HS-5 (cell line): ENCODE measurements around the gene TRAM2.

Experiments
- DNase-seq: peaks from one replicate; pipeline ENCODE4 v3.0.0-alpha.2; 2012; ENCODE audit warnings: low read depth

Gene TRAM2

GRCh38 chr6:52509281-52510212, 67.3 kb downstream of the TRAM2 start:
- DNase-seq: no peak

GRCh38 chr6:52508261-52508739, 68.6 kb downstream of the TRAM2 start:
- DNase-seq: no peak

GRCh38 chr6:52507557-52508260, 69.2 kb downstream of the TRAM2 start:
- DNase-seq: peak; percentile 76

GRCh38 chr6:52506476-52506875, 70.4 kb downstream of the TRAM2 start:
- no peak for DNase-seq

GRCh38 chr6:52505726-52506409, 71.0 kb downstream of the TRAM2 start:
- no peak for DNase-seq

GRCh38 chr6:52504782-52505136, 72.1 kb downstream of the TRAM2 start:
- no peak for DNase-seq

GRCh38 chr6:52503851-52504781, 72.7 kb downstream of the TRAM2 start:
- no peak for DNase-seq

GRCh38 chr6:52503323-52503747, 73.5 kb downstream of the TRAM2 start:
- DNase-seq: no peak

GRCh38 chr6:52502306-52503029, 74.4 kb downstream of the TRAM2 start:
- no peak for DNase-seq

- no peak for DNase-seq
These were observed 76.4 kb downstream of the TRAM2 start for GRCh38 chr6:52500238-52501129.

GRCh38 chr6:52499681-52500236, 77.1 kb downstream of the TRAM2 start:
- no peak for DNase-seq

- no peak for DNase-seq
These were observed 77.8 kb downstream of the TRAM2 start for GRCh38 chr6:52499026-52499425.

GRCh38 chr6:52498538-52499017, 78.3 kb downstream of the TRAM2 start:
- DNase-seq: no peak

- no peak for DNase-seq
These were observed 79.0 kb downstream of the TRAM2 start for GRCh38 chr6:52497652-52498408.

- no peak for DNase-seq
These were observed 80.2 kb downstream of the TRAM2 start for GRCh38 chr6:52496631-52497030.

- no peak for DNase-seq
These were observed 80.9 kb downstream of the TRAM2 start for GRCh38 chr6:52495922-52496321.

GRCh38 chr6:52494298-52495072, 82.4 kb downstream of the TRAM2 start:
- DNase-seq: no peak

- no peak for DNase-seq
These were observed 83.2 kb downstream of the TRAM2 start for GRCh38 chr6:52493669-52494068.
